Keratinocyte (primary cell): ENCODE data around the gene CXADR. TPM values are rescaled to one million over a fixed set of nuclear protein-coding genes. Genes with fewer than 3 reads are reported as not detected.

ENCODE experiments used
- DNase-seq: peaks from one replicate; pipeline ENCODE4 v3.0.0-alpha.2; 2011; ENCODE audit warnings: low read depth, missing footprints, low spot score
- FAIRE-seq: peaks from 2 replicates; lab custom pipeline; 2011; peaks lifted over from hg19 to GRCh38; lab: Jason Lieb, UNC
- H2AFZ ChIP-seq: 2 replicates; pipeline ENCODE4 v1.6.0; 2012; ENCODE audit warnings: low read length, control low read depth, inconsistent platforms; ENCODE audit not compliant: control insufficient read depth
- H3K27ac ChIP-seq: 2 replicates; pipeline ENCODE4 v1.5.1; 2011; ENCODE audit warnings: low read length; ENCODE audit not compliant: control insufficient read depth, insufficient read depth
- H3K27me3 ChIP-seq: 3 replicates; pipeline ENCODE4 v1.6.0; 2011; ENCODE audit warnings: low read length; ENCODE audit not compliant: control insufficient read depth, insufficient read depth; ENCODE audit errors: extremely low read depth
- H3K36me3 ChIP-seq, 2 experiments: 2 replicates in 1 of 2; 3 replicates in 1 of 2; pipeline ENCODE4 v1.5.1; 2011; ENCODE audit warnings: low read length in 2 of 2, mild to moderate bottlenecking in 1 of 2; ENCODE audit not compliant: control insufficient read depth in 2 of 2, insufficient read depth in 2 of 2; ENCODE audit errors: extremely low read depth in 1 of 2
- H3K4me1 ChIP-seq: 3 replicates; pipeline ENCODE4 v1.5.1; 2011; ENCODE audit warnings: low read length; ENCODE audit not compliant: control insufficient read depth, insufficient read depth; ENCODE audit errors: extremely low read depth
- H3K4me2 ChIP-seq: 3 replicates; pipeline ENCODE4 v1.6.0; 2011; ENCODE audit warnings: low read depth, low read length; ENCODE audit not compliant: control insufficient read depth, insufficient read depth; ENCODE audit errors: extremely low read depth
- H3K4me3 ChIP-seq, 3 experiments: fragments of 200-600 bp in 1 of 3; sonication (generic) in 1 of 3; 2 replicates in 2 of 3; 3 replicates in 1 of 3; pipeline ENCODE4 v1.5.1; 2011 to 2016; ENCODE audit warnings: low read length in 3 of 3, mild to moderate bottlenecking in 3 of 3, control low read depth in 2 of 3, inconsistent platforms in 1 of 3, low read depth in 1 of 3, mixed read lengths in 1 of 3, mixed run types in 1 of 3, moderate library complexity in 1 of 3; ENCODE audit not compliant: control insufficient read depth in 2 of 3, insufficient read depth in 2 of 3; ENCODE audit errors: extremely low read depth in 1 of 3
- H3K79me2 ChIP-seq: 2 replicates; pipeline ENCODE4 v1.6.0; 2012; ENCODE audit warnings: low read length; ENCODE audit not compliant: control insufficient read depth, insufficient read depth
- H3K9ac ChIP-seq: 3 replicates; pipeline ENCODE4 v1.6.0; 2011; ENCODE audit warnings: low read length; ENCODE audit not compliant: control insufficient read depth, insufficient read depth; ENCODE audit errors: extremely low read depth
- H3K9me1 ChIP-seq: 3 replicates; pipeline ENCODE4 v1.6.0; 2011; ENCODE audit warnings: low read length; ENCODE audit not compliant: control insufficient read depth, insufficient read depth; ENCODE audit errors: extremely low read depth
- H3K9me3 ChIP-seq: 2 replicates; pipeline ENCODE4 v1.5.1; 2012; ENCODE audit warnings: low read depth, low read length; ENCODE audit not compliant: control insufficient read depth
- H4K20me1 ChIP-seq: 3 replicates; pipeline ENCODE4 v1.6.0; 2011; ENCODE audit warnings: low read length; ENCODE audit not compliant: control insufficient read depth, insufficient read depth; ENCODE audit errors: extremely low read depth
- EZH2 ChIP-seq: IDR thresholded peaks from one replicate; pipeline ENCODE4 v1.6.1; 2012; ENCODE audit warnings: inconsistent platforms, mild to moderate bottlenecking, low read length, moderate library complexity
- dilution Hi-C: fragments of 300-500 bp; cut with MboI; formaldehyde crosslinking; loops from one replicate; pipeline ENCODE4 v1.7.0; 2020; ENCODE audit warnings: low sequenced_read_pairs; ENCODE audit not compliant: extremely low pct_ligation_motif_present
- polyA plus RNA-seq, 5 experiments: library from polyadenylated mRNA; depleted of rRNA in 3 of 5; stranded (reverse) in 3 of 5; stranded (forward) in 1 of 5; unstranded in 1 of 5; fragments of >200 nt; gene quantifications; 1 replicate in 1 of 5; 2 replicates in 3 of 5; 3 replicates in 1 of 5; pipeline versions ENCODE4 v1.2.1 to v1.2.3, GENCODE V29; 2011 to 2012; ENCODE audit warnings: missing spikeins in 2 of 5, low read depth in 1 of 5, low replicate concordance in 1 of 5
- TF ChIP-seq, protein P1 (sequence below), 3 experiments: IDR thresholded peaks in 1 of 3; conservative IDR thresholded peaks in 1 of 3; optimal IDR thresholded peaks in 1 of 3; 2 replicates in 2 of 3; 3 replicates in 1 of 3; pipeline versions ENCODE3 to v1.5.1; 2011; ENCODE audit warnings: low read length in 3 of 3, mild to moderate bottlenecking in 3 of 3, moderate library complexity in 2 of 3, control low read depth in 1 of 3, inconsistent platforms in 1 of 3; ENCODE audit not compliant: insufficient read depth in 2 of 3; ENCODE audit errors: extremely low read depth in 1 of 3

The CXADR gene
- polyA plus RNA-seq, 1 donor (not counting 4 experiments of a cell fraction or from before 2014, with no cell fraction given) = 37.3 TPM

DNA sequence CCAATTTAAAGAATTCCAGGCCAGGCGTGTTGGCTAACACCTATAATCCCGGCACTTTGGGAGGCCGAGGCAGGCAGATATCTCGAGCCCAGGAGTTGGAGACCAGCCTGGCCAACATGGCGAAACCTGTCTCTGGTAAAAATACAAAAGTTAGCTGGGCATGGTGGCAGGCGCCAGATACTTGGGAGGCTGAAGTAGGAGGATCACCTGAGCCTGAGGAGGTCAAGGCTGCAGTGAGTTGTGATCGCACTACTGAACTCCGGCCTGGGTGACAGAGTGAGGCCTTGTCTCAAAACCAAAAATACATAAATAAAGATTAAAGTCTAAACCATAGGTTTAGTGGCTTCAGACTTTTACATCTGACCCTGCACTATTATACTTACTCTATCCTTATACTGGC is 67.5 kb downstream of the CXADR start:
- Histone ChIP-seq H2AFZ (no peak overlapping the region), H3K4me2 (no peak overlapping the region), H4K20me1 (no peaks in the 10 kb centered on the region), H3K9me1 (no peaks in the 10 kb centered on the region), H3K36me3 (peaks cover 0 to 4% of the 10 kb centered on the region in 2 experiments), H3K27me3 (no peaks in the 10 kb centered on the region), H3K4me3 (no peak overlapping the region), H3K4me1 (no peaks in the 10 kb centered on the region), H3K79me2 (no peaks in the 10 kb centered on the region), H3K9ac (no peak overlapping the region), H3K9me3 (no peaks in the 10 kb centered on the region), H3K27ac (no peak overlapping the region)
- DNase-seq (no peak), FAIRE-seq (no peak)
- dilution Hi-C loops = no loop called here
- TF ChIP-seq EZH2 = no peak
- TF ChIP-seq, protein P1, sequence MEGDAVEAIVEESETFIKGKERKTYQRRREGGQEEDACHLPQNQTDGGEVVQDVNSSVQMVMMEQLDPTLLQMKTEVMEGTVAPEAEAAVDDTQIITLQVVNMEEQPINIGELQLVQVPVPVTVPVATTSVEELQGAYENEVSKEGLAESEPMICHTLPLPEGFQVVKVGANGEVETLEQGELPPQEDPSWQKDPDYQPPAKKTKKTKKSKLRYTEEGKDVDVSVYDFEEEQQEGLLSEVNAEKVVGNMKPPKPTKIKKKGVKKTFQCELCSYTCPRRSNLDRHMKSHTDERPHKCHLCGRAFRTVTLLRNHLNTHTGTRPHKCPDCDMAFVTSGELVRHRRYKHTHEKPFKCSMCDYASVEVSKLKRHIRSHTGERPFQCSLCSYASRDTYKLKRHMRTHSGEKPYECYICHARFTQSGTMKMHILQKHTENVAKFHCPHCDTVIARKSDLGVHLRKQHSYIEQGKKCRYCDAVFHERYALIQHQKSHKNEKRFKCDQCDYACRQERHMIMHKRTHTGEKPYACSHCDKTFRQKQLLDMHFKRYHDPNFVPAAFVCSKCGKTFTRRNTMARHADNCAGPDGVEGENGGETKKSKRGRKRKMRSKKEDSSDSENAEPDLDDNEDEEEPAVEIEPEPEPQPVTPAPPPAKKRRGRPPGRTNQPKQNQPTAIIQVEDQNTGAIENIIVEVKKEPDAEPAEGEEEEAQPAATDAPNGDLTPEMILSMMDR (optimal IDR thresholded peaks at IDR 0.05 in 1 of 3, IDR thresholded peaks at IDR 0.05 in 1 of 3, conservative IDR thresholded peaks at IDR 0.05 in 1 of 3; ENCODE audit: extremely low read depth in 1 of 3, insufficient read depth in 2 of 3, low read length in 3 of 3) = no peak

DNA sequence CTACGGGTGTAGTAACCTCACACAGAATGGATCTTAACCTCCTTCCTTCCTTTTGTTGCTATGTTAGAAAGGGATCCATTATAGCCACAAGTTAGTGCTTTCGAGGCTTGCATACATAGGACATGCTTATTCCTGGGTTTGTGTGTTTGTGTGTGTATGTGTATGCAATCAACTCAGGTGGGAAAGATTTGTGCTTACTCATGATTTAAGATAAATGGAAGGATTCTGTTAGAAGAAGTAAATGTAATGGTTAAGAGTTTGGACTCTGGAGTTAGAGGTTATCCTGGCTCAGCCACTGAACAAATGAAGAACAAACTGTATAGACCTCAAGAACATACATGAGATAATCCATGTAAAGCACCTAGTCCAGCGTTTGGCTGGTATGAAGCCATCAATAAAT is 71.1 kb downstream of the CXADR start:
- no peaks in the 10 kb centered on the region for H4K20me1 ChIP-seq
- no peaks in the 10 kb centered on the region for H3K9me1 ChIP-seq
- H3K4me1 ChIP-seq = no peaks in the 10 kb centered on the region
- no peak overlapping the region for H2AFZ ChIP-seq
- no peaks in the 10 kb centered on the region for H3K27me3 ChIP-seq
- H3K9ac ChIP-seq = no peak overlapping the region
- H3K27ac ChIP-seq = no peak overlapping the region
- peaks cover 0 to 1% of the 10 kb centered on the region in 2 experiments for H3K36me3 ChIP-seq
- no peaks in the 10 kb centered on the region for H3K79me2 ChIP-seq
- H3K4me3 ChIP-seq = no peak overlapping the region
- H3K4me2 ChIP-seq = no peak overlapping the region
- DNase-seq = no peak
- FAIRE-seq = no peak
- no peak for TF ChIP-seq EZH2
- TF ChIP-seq, protein P1 (optimal IDR thresholded peaks at IDR 0.05 in 1 of 3, IDR thresholded peaks at IDR 0.05 in 1 of 3, conservative IDR thresholded peaks at IDR 0.05 in 1 of 3; ENCODE audit: extremely low read depth in 1 of 3, insufficient read depth in 2 of 3, low read length in 3 of 3) = no peak
- no peaks in the 10 kb centered on the region for H3K9me3 ChIP-seq
- dilution Hi-C loops = no loop called here
